ENCODE data around the gene MPO. TPM values are rescaled to one million over a fixed set of nuclear protein-coding genes. Genes with fewer than 3 reads are reported as not detected.

Gene MPO
- total and polyA plus RNA-seq, 2 of the 8 experiments (the other 6 are each of a cell fraction or from before 2014, with no cell fraction given) = 0.06 to 0.74 TPM

DNA sequence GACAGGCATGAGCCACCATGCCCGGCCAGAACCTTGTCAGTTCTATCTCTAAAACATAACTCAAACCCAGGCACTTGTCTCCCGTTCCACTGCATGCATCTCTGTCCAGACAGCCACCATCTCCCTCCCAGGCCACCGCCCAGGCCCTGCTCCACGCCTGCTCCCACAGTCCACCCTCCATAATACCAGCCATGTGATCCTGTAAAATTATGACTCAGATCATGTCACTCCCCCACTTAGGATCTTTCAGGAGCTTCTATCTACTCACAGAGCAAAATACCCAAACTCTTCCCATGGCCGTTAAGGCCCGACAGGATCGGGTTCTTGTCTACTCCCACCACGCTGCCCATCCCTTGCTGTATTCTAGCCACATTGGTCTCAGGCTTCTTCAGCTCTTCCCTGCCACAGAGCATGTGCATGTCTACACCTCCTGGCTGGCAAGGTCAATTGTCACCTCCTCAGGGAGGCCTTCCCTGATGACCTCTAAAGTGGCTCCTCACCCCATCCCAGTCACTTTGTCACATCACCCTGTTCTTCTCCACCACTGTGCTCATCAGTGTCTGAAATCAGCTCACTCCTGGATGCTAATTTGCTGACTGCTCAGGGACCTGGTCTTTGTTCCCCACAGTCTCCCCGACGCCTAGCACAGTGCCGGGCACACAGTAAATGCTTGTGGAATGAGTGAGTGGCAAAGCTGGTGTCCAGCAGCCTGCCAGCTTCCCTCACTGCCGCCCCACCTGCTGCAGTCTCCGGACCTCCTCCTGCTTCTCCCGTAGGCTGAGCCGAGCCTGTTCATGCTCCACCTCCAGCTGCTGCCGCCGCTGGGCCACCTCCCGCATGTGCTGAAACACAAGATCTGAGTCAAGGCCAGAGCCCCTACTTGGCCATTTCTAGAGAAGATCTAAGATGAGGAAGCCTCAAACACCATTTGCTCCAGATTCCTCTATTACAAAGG lies 41.1 kb upstream of the MPO start:
- Histone ChIP-seq H2BK20ac (ENCODE audit: low read length) (no peak overlapping the region), H4K20me1 (replicated peaks in 1 of 2; ENCODE audit: control insufficient read depth in 1 of 2, insufficient read depth in 2 of 2, low read length in 2 of 2) (no peaks in the 10 kb centered on the region), H4K5ac (ENCODE audit: insufficient read length, low read depth, low read length) (no peak overlapping the region), H3K14ac (ENCODE audit: insufficient read length) (no peak overlapping the region), H2BK12ac (ENCODE audit: low read depth, low read length) (no peak overlapping the region), H4K8ac (ENCODE audit: extremely low read depth, insufficient read depth, low read length) (no peak overlapping the region), H3K9ac (replicated peaks in 1 of 4; ENCODE audit: extremely low read depth in 1 of 4, low read depth in 3 of 4, low read length in 3 of 4) (no peak overlapping the region), H3K27ac (ENCODE audit: low read depth, low read length) (no peak overlapping the region), H3K36me3 (ENCODE audit: control insufficient read depth in 2 of 4, insufficient read depth in 4 of 4, low read length in 3 of 4) (no peaks in the 10 kb centered on the region), H3K23me2 (ENCODE audit: low read depth, low read length) (peaks cover 12% of the 10 kb centered on the region), H3K23ac (ENCODE audit: insufficient read length) (no peak overlapping the region), H2AK5ac (ENCODE audit: low read depth, low read length) (no peak overlapping the region), H3K9me3 (ENCODE audit: insufficient read depth in 2 of 2, low read depth in 1 of 2, low read length in 1 of 2) (no peaks in the 10 kb centered on the region), H3K79me1 (ENCODE audit: low read depth, low read length) (no peaks in the 10 kb centered on the region), H3K18ac (ENCODE audit: extremely low read depth, low read length) (no peak overlapping the region), H3K4me2 (ENCODE audit: insufficient read depth in 1 of 2, low read depth in 2 of 2, low read length in 2 of 2) (no peak overlapping the region), H3K4ac (replicated peaks; ENCODE audit: insufficient read length, low read depth, low read length) (no peak overlapping the region), H3K4me1 (replicated peaks in 1 of 4; ENCODE audit: control insufficient read depth in 3 of 4, insufficient read depth in 4 of 4, low read length in 3 of 4) (peaks cover 0 to 19% (median 14%) of the 10 kb centered on the region in 4 experiments; a peak in 6 of 7 replicates), H2BK15ac (ENCODE audit: low read length) (no peak overlapping the region), H2BK120ac (replicated peaks; ENCODE audit: low read depth, low read length) (no peak overlapping the region), H2BK5ac (ENCODE audit: low read depth, low read length) (no peak overlapping the region), H3K79me2 (ENCODE audit: control insufficient read depth in 1 of 2, insufficient read depth in 2 of 2, low read length in 2 of 2) (no peaks in the 10 kb centered on the region), H4K91ac (replicated peaks; ENCODE audit: insufficient read length, low read length) (no peak overlapping the region), H3K27me3 (replicated peaks in 1 of 4; ENCODE audit: control insufficient read depth in 3 of 4, extremely low read depth in 1 of 4, insufficient read depth in 3 of 4, low read length in 3 of 4) (peaks cover 0 to 20% (median 12%) of the 10 kb centered on the region in 4 experiments; a peak in 5 of 7 replicates), H3K56ac (replicated peaks; ENCODE audit: insufficient read length, low read depth, low read length) (no peak overlapping the region), H3K4me3 (ENCODE audit: extremely low read depth in 1 of 4, insufficient read depth in 2 of 4, low read depth in 3 of 4, low read length in 4 of 4) (no peak overlapping the region), H2AFZ (ENCODE audit: low read length) (no peak overlapping the region)
- DNase-seq (ENCODE audit: low read depth in 1 of 2, low spot score in 2 of 2) (no peak), FAIRE-seq (no peak)
- ChIA-PET POLR2A (ENCODE audit: partially characterized antibody) (interaction anchor here (0.9 to 7.9 kb wide), 9 partner anchors 10 to 93 kb away, joined by 3 to 66 read pairs (median 6); partner anchors contain the start of gene SUPT4H1), CTCF (ENCODE audit: partially characterized antibody) (interaction anchor here (1.1 to 21.9 kb wide), 8 partner anchors 8 to 128 kb away, joined by 3 to 384 read pairs (median 6); partner anchors contain the start of gene SUPT4H1)
- WGBS, 2 experiments (ENCODE audit: extremely low coverage in 1 of 2, insufficient coverage in 1 of 2, insufficient read length in 1 of 2, insufficient replicate concordance in 2 of 2, low coverage in 1 of 2, low lambda C conversion rate in 2 of 2, missing lambda C conversion rate in 1 of 2) = 95% methylated on average over 18 of the region's 18 CpGs; no CpG with 5 or more reads in 1 of the 2 experiments
- TF ChIP-seq EGR1 (IDR thresholded peaks at IDR 0.05; ENCODE audit: borderline replicate concordance, low read depth, low read length) (no peak), RBBP5 (IDR thresholded peaks at IDR 0.05; ENCODE audit: borderline replicate concordance, low read depth, low read length) (no peak)
- TF ChIP-seq, protein P1, sequence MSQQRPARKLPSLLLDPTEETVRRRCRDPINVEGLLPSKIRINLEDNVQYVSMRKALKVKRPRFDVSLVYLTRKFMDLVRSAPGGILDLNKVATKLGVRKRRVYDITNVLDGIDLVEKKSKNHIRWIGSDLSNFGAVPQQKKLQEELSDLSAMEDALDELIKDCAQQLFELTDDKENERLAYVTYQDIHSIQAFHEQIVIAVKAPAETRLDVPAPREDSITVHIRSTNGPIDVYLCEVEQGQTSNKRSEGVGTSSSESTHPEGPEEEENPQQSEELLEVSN (IDR thresholded peaks at IDR 0.05) = no peak
